ENCODE measurements around the gene ST6GALNAC2.
"Not testable (repeated sequence)": the region's sequence is repeated elsewhere in the genome, so short reads cannot be mapped to it uniquely, and the experiment has no call there.

The ST6GALNAC2 gene

DNA sequence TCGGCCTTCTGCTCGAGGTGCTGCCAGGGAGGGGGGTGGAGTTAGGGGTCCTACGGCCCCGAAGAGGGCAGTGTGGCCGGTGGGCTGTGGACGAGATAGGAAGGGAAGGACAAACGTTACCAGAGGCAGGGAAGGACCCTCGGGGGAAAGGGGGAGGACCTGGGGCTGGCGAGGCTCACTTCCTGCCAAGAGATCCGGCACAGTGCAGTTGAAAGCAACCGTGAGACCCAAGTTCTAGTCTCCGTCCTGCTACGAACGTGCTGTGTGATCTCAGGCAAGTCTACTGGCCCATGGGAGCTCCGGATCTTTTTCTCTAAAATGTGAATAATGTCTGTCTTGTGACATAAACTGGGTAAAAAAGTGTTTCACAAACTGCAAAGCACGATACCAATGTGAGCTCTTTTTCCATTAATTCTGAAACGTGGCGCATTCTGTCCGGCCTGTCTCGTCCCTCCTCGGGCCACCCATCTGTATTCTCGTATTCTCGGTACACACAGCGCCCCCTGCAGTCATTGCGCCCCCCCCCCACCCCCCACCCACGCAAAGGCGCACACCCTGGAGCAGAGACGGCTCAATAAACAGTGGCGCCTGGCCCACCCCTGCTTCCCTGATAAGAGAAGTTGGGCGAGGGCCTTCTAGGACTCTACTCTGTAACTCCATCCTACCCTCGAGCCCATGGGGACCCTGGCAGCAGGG lies 57.0 kb downstream of the ST6GALNAC2 start:
- no peaks in the 10 kb centered on the region for H3K36me3 ChIP-seq
- H3K27ac ChIP-seq: no peak overlapping the region
- TF ChIP-seq, protein P1, sequence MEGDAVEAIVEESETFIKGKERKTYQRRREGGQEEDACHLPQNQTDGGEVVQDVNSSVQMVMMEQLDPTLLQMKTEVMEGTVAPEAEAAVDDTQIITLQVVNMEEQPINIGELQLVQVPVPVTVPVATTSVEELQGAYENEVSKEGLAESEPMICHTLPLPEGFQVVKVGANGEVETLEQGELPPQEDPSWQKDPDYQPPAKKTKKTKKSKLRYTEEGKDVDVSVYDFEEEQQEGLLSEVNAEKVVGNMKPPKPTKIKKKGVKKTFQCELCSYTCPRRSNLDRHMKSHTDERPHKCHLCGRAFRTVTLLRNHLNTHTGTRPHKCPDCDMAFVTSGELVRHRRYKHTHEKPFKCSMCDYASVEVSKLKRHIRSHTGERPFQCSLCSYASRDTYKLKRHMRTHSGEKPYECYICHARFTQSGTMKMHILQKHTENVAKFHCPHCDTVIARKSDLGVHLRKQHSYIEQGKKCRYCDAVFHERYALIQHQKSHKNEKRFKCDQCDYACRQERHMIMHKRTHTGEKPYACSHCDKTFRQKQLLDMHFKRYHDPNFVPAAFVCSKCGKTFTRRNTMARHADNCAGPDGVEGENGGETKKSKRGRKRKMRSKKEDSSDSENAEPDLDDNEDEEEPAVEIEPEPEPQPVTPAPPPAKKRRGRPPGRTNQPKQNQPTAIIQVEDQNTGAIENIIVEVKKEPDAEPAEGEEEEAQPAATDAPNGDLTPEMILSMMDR (IDR thresholded peaks at IDR 0.05): no peak
- no peaks in the 10 kb centered on the region for H3K9me3 ChIP-seq
- peaks cover 36% of the 10 kb centered on the region for H3K27me3 ChIP-seq
- no peak overlapping the region for H3K4me3 ChIP-seq (ENCODE audit: low read depth in 1 of 2, low read length in 1 of 2)
- peaks cover 5 to 12% of the 10 kb centered on the region in 2 experiments for H3K4me1 ChIP-seq (ENCODE audit: control insufficient read depth in 1 of 2, insufficient read depth in 1 of 2, low read depth in 1 of 2, low read length in 1 of 2)

GRCh38 chr17:76528156-76528527 lies 57.5 kb downstream of the ST6GALNAC2 start:
- H3K9me3 ChIP-seq: no peaks in the 10 kb centered on the region
- peaks cover 41% of the 10 kb centered on the region for H3K27me3 ChIP-seq
- H3K4me1 ChIP-seq (ENCODE audit: control insufficient read depth in 1 of 2, insufficient read depth in 1 of 2, low read depth in 1 of 2, low read length in 1 of 2): peaks cover 9 to 15% of the 10 kb centered on the region in 2 experiments
- no peak overlapping the region for H3K4me3 ChIP-seq (ENCODE audit: low read depth in 1 of 2, low read length in 1 of 2)
- TF ChIP-seq, protein P1 (IDR thresholded peaks at IDR 0.05): no peak
- no peak overlapping the region for H3K27ac ChIP-seq
- no peaks in the 10 kb centered on the region for H3K36me3 ChIP-seq

DNA sequence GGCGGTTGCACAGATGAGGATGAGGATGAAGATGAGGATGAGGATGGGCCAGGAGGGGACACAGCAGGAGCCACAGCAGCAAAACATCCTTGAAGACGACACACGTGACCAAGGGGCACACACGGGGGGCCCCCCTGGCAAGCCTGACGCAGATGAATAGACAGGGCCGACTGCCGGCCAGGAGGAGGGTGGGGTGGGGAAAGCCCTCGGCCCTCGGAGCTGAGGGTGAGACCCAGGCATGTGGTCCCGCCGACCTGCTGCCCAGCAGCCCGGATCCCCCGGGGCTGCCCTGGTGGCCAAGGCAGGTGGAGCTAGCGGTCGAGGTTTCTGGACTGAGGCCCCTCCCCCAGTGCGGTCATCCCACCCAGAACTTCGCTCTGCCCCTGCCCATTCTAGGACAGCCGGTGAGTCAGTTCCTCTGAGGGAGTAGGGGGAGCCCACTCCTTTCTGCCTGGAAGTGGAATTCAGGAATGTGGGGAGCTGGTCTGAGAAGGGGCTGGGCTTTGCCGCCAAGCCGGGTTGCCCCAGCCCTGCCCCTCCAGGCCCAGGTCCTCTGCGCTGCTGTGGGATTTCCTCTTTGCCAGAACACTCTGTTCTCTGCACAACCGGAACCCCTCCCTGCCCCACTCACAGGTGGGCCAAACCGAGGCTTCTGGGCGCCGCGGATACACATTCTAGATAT lies 58.1 kb downstream of the ST6GALNAC2 start:
- H3K36me3 ChIP-seq: no peaks in the 10 kb centered on the region
- H3K27me3 ChIP-seq: peaks cover 41% of the 10 kb centered on the region
- no peaks in the 10 kb centered on the region for H3K9me3 ChIP-seq
- no peak overlapping the region for H3K27ac ChIP-seq
- TF ChIP-seq, protein P1 (IDR thresholded peaks at IDR 0.05): no peak
- H3K4me3 ChIP-seq (ENCODE audit: low read depth in 1 of 2, low read length in 1 of 2): no peak overlapping the region
- H3K4me1 ChIP-seq (ENCODE audit: control insufficient read depth in 1 of 2, insufficient read depth in 1 of 2, low read depth in 1 of 2, low read length in 1 of 2): peaks cover 9 to 19% of the 10 kb centered on the region in 2 experiments

- peaks cover 9 to 19% of the 10 kb centered on the region in 2 experiments for H3K4me1 ChIP-seq (ENCODE audit: control insufficient read depth in 1 of 2, insufficient read depth in 1 of 2, low read depth in 1 of 2, low read length in 1 of 2)
- not testable (repeated sequence) for H3K27ac ChIP-seq; H3K9me3 ChIP-seq; H3K36me3 ChIP-seq; H3K4me3 ChIP-seq (ENCODE audit: low read depth in 1 of 2, low read length in 1 of 2)
- peaks cover 41% of the 10 kb centered on the region for H3K27me3 ChIP-seq
These were observed 58.6 kb downstream of the ST6GALNAC2 start for GRCh38 chr17:76527016-76527415.

DNA sequence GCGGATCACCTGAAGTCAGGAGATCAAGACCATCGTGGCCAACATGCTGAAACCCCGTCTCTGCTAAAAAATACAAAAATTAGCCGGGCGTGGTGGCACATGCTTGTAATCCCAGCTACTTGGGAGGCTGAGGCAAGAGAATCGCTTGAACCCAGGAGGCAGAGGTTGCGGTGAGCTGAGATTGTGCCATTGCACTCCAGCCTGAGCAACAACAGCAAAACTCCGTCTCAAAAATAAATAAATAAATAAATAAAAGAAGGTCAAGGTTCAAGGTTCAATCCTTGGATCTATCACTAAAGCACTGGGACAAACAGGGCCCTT lies 60.2 kb downstream of the ST6GALNAC2 start:
- H3K27me3 ChIP-seq: peaks cover 41% of the 10 kb centered on the region
- peaks cover 9 to 19% of the 10 kb centered on the region in 2 experiments for H3K4me1 ChIP-seq (ENCODE audit: control insufficient read depth in 1 of 2, insufficient read depth in 1 of 2, low read depth in 1 of 2, low read length in 1 of 2)
- not testable (repeated sequence) for H3K9me3 ChIP-seq; H3K27ac ChIP-seq; H3K4me3 ChIP-seq (ENCODE audit: low read depth in 1 of 2, low read length in 1 of 2); H3K36me3 ChIP-seq

DNA sequence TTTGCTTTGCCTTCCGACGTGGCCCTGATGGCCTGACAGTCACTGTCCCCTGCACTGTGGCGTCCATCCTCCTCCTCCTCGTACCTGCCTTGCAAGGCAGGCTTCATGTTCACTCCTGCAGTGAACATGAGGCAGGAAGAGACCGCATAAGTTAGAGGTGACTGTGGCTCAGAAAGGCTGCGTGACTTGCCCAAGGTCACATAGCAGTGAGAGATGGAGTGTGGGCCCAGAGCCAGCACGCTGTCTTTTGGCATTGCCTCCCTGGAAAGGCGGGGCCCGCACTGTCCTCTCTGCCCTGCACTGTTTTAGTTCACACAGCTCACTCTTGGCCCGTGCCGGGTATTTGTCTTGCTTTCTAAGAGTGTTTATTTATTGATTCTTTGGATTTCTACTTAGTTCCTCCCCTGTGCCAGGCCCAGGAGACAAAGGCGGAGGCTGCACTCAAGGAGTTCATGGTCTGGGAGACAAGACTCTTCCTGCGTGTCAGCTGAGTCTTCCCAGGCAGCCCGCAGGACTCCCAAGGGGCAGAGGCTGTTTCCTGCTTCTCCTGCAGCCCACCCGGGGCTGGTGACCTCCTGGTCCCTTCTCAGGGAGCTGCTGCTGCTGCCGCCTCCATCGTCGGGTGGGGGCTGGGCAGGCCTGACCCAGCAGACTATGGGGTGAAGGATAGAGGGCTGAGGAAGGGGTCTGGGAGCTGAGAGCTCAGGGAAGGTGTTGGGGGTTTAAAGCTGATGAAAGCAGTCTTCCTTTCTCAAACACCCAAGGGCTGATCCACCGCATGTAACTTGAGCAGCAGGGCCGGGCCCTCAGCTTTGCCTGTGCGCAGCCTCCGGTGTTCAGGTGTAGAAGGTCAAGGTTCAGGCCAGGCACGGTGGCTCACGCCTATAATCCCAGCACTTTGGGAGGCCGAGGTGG lies 60.8 kb downstream of the ST6GALNAC2 start:
- no peak overlapping the region for H3K27ac ChIP-seq

More for the DNA sequence above, 60.8 kb downstream of the ST6GALNAC2 start:
- Histone ChIP-seq H3K4me3 (ENCODE audit: low read depth in 1 of 2, low read length in 1 of 2) (no peak overlapping the region), H3K27me3 (peaks cover 36% of the 10 kb centered on the region), H3K4me1 (ENCODE audit: control insufficient read depth in 1 of 2, insufficient read depth in 1 of 2, low read depth in 1 of 2, low read length in 1 of 2) (peaks cover 9 to 19% of the 10 kb centered on the region in 2 experiments), H3K36me3 (no peaks in the 10 kb centered on the region), H3K9me3 (no peaks in the 10 kb centered on the region)
- TF ChIP-seq, protein P1 (IDR thresholded peaks at IDR 0.05): no peak
